NCI-H2029 treated with DMSO at 0.1 percent for 48 hours (cell line): ENCODE measurements around the gene ZBTB7C.

Source experiments
- DNase-seq: peaks from one replicate; lab custom pipeline; 2025; lab: John Stamatoyannopoulos, UW

ZBTB7C gene

GRCh38 chr18:48055351-48055750 is 353.8 kb downstream of the ZBTB7C start:
- no peak for DNase-seq

- DNase-seq = no peak
Observed at GRCh38 chr18:48053881-48054816, 355.0 kb downstream of the ZBTB7C start.

GRCh38 chr18:48052842-48053241 is 356.3 kb downstream of the ZBTB7C start:
- no peak for DNase-seq

GRCh38 chr18:48051945-48052840 is 357.0 kb downstream of the ZBTB7C start:
- DNase-seq = no peak

- DNase-seq = no peak
Observed at GRCh38 chr18:48050176-48050575, 359.0 kb downstream of the ZBTB7C start.

GRCh38 chr18:48049757-48050156 is 359.4 kb downstream of the ZBTB7C start:
- DNase-seq = no peak

GRCh38 chr18:48048251-48048650 is 360.9 kb downstream of the ZBTB7C start:
- DNase-seq = no peak

- DNase-seq = no peak
Observed at GRCh38 chr18:48046843-48047242, 362.3 kb downstream of the ZBTB7C start.

- DNase-seq = no peak
Observed at GRCh38 chr18:48045744-48046143, 363.4 kb downstream of the ZBTB7C start.

GRCh38 chr18:48044944-48045343 is 364.2 kb downstream of the ZBTB7C start:
- no peak for DNase-seq

- DNase-seq = no peak
Observed at GRCh38 chr18:48043166-48043565, 366.0 kb downstream of the ZBTB7C start.

GRCh38 chr18:48042431-48042830 is 366.8 kb downstream of the ZBTB7C start:
- DNase-seq = no peak

GRCh38 chr18:48040457-48041110 is 368.6 kb downstream of the ZBTB7C start:
- no peak for DNase-seq

- no peak for DNase-seq
Observed at GRCh38 chr18:48039769-48040215, 369.4 kb downstream of the ZBTB7C start.

GRCh38 chr18:48038636-48039035 is 370.5 kb downstream of the ZBTB7C start:
- no peak for DNase-seq

- DNase-seq = no peak
Observed at GRCh38 chr18:48037481-48038271, 371.5 kb downstream of the ZBTB7C start.

GRCh38 chr18:48036641-48037421 is 372.4 kb downstream of the ZBTB7C start:
- DNase-seq = peak; percentile 63

GRCh38 chr18:48036226-48036625 is 373.0 kb downstream of the ZBTB7C start:
- no peak for DNase-seq

- DNase-seq = no peak
Observed at GRCh38 chr18:48035556-48035860, 373.7 kb downstream of the ZBTB7C start.

- DNase-seq = no peak
Observed at GRCh38 chr18:48034651-48035555, 374.3 kb downstream of the ZBTB7C start.
